H9 (cell line): ENCODE results near the gene ARMC9. TPM values are rescaled to one million over a fixed set of nuclear protein-coding genes. Genes with fewer than 3 reads are reported as not detected.

Experiments used
- DNase-seq: peaks from one replicate; pipeline ENCODE4 v3.0.0-alpha.2; 2017
- H2AFZ ChIP-seq: one replicate; pipeline ENCODE4 v1.6.1; 2013; ENCODE audit warnings: mild to moderate bottlenecking, low read length, control low read depth, moderate library complexity
- H2AK5ac ChIP-seq: 2 replicates; pipeline ENCODE4 v1.6.1; 2013; ENCODE audit warnings: low read length, control low read depth, mixed read lengths; ENCODE audit not compliant: insufficient read length
- H2BK120ac ChIP-seq: one replicate; pipeline ENCODE4 v1.6.1; 2013; ENCODE audit warnings: low read depth, mild to moderate bottlenecking, low read length, control low read depth, inconsistent platforms; ENCODE audit not compliant: poor library complexity, severe bottlenecking
- H2BK12ac ChIP-seq: 2 replicates; pipeline ENCODE4 v1.6.1; 2013; ENCODE audit warnings: low read length, control low read depth, mixed read lengths, low read depth; ENCODE audit not compliant: insufficient read length
- H2BK15ac ChIP-seq: 2 replicates; pipeline ENCODE4 v1.6.1; 2013; ENCODE audit warnings: low read depth, low read length, control low read depth
- H2BK20ac ChIP-seq: one replicate; pipeline ENCODE4 v1.6.1; 2013; ENCODE audit warnings: low read depth, mild to moderate bottlenecking, low read length, control low read depth, inconsistent platforms; ENCODE audit not compliant: poor library complexity, severe bottlenecking
- H2BK5ac ChIP-seq: 2 replicates; pipeline ENCODE4 v1.6.1; 2013; ENCODE audit warnings: low read length, control low read depth, mixed read lengths; ENCODE audit not compliant: insufficient read length
- H3K14ac ChIP-seq: 2 replicates; pipeline ENCODE4 v1.6.1; 2013; ENCODE audit warnings: low read length, control low read depth; ENCODE audit not compliant: insufficient read depth
- H3K18ac ChIP-seq: 2 replicates; pipeline ENCODE4 v1.6.1; 2013; ENCODE audit warnings: low read depth, mild to moderate bottlenecking, mixed read lengths, low read length, control low read depth; ENCODE audit not compliant: insufficient read length
- H3K23ac ChIP-seq: 2 replicates; pipeline ENCODE4 v1.6.1; 2013; ENCODE audit warnings: low read length, control low read depth, mixed read lengths, low read depth; ENCODE audit not compliant: insufficient read length
- H3K23me2 ChIP-seq: 2 replicates; pipeline ENCODE4 v1.6.1; 2013; ENCODE audit warnings: low read depth, mild to moderate bottlenecking, mixed read lengths, low read length, control low read depth; ENCODE audit not compliant: insufficient read length, poor library complexity, severe bottlenecking
- H3K27ac ChIP-seq: 2 replicates; pipeline ENCODE4 v1.5.1; 2013; ENCODE audit warnings: low read length, control low read depth, mixed read lengths, low read depth; ENCODE audit not compliant: insufficient read length
- H3K27me3 ChIP-seq: 2 replicates; pipeline ENCODE4 v1.6.1; 2013; ENCODE audit warnings: low read length, control low read depth, inconsistent platforms; ENCODE audit not compliant: insufficient read depth
- H3K4ac ChIP-seq: 2 replicates; pipeline ENCODE4 v1.6.1; 2013; ENCODE audit warnings: low read depth, mild to moderate bottlenecking, control low read depth, inconsistent platforms, low read length, moderate library complexity
- H3K4me1 ChIP-seq: 2 replicates; pipeline ENCODE4 v1.6.1; 2013; ENCODE audit warnings: low read length, control low read depth, inconsistent platforms; ENCODE audit not compliant: insufficient read depth
- H3K4me2 ChIP-seq: 2 replicates; pipeline ENCODE4 v1.6.1; 2013; ENCODE audit warnings: low read length, control low read depth, mixed read lengths; ENCODE audit not compliant: insufficient read length, insufficient read depth
- H3K56ac ChIP-seq: 2 replicates; pipeline ENCODE4 v1.6.1; 2013; ENCODE audit warnings: low read depth, mild to moderate bottlenecking, mixed read lengths, low read length, control low read depth; ENCODE audit not compliant: insufficient read length
- H3K79me1 ChIP-seq: 2 replicates; pipeline ENCODE4 v1.6.1; 2013; ENCODE audit warnings: low read depth, mild to moderate bottlenecking, moderate library complexity, low read length, control low read depth, inconsistent platforms; ENCODE audit not compliant: insufficient read depth, poor library complexity, severe bottlenecking
- H3K79me2 ChIP-seq: 2 replicates; pipeline ENCODE4 v1.6.1; 2013; ENCODE audit warnings: low read length, control low read depth, inconsistent platforms; ENCODE audit not compliant: insufficient read depth
- H3K9ac ChIP-seq: 2 replicates; pipeline ENCODE4 v1.6.1; 2013; ENCODE audit warnings: low read length, control low read depth, mixed read lengths; ENCODE audit not compliant: insufficient read length; ENCODE audit errors: extremely low read depth
- H3K9me3 ChIP-seq: one replicate; pipeline ENCODE4 v1.6.1; 2013; ENCODE audit warnings: low read depth, low read length, inconsistent platforms; ENCODE audit not compliant: control insufficient read depth
- H3T11ph ChIP-seq: one replicate; pipeline ENCODE4 v1.6.1; 2013; ENCODE audit warnings: mild to moderate bottlenecking, low read length, control low read depth, inconsistent platforms
- H4K20me1 ChIP-seq: one replicate; pipeline ENCODE4 v1.6.1; 2013; ENCODE audit not compliant: control insufficient read depth, insufficient read length, insufficient read depth
- H4K5ac ChIP-seq: 2 replicates; pipeline ENCODE4 v1.6.1; 2013; ENCODE audit warnings: low read depth, mild to moderate bottlenecking, mixed read lengths, low read length, control low read depth; ENCODE audit not compliant: insufficient read length
- H4K8ac ChIP-seq: replicated peaks from 2 replicates; pipeline ENCODE4 v1.6.1; 2013; ENCODE audit warnings: low read length, control low read depth, mixed read lengths, low read depth; ENCODE audit not compliant: insufficient read length
- H4K91ac ChIP-seq: 2 replicates; pipeline ENCODE4 v1.6.1; 2013; ENCODE audit warnings: low read depth, mild to moderate bottlenecking, moderate library complexity, mixed read lengths, low read length, control low read depth; ENCODE audit not compliant: insufficient read length
- H3K27ac Mint-ChIP-seq, 3 experiments: 2 replicates in 2 of 3; 3 replicates in 1 of 3; pipeline ENCODE4 v1.8.0; 2020 to 2021; ENCODE audit warnings: mixed read lengths in 3 of 3, mild to moderate bottlenecking in 1 of 3, moderate library complexity in 1 of 3
- H3K27me3 Mint-ChIP-seq: 2 replicates; pipeline ENCODE4 v1.8.0; 2021; ENCODE audit warnings: low read depth, mild to moderate bottlenecking, moderate library complexity, mixed read lengths
- H3K36me3 Mint-ChIP-seq, 3 experiments: 2 replicates in 2 of 3; 3 replicates in 1 of 3; pipeline ENCODE4 v1.8.0; 2020 to 2021; ENCODE audit warnings: low read depth in 3 of 3, mixed read lengths in 3 of 3; ENCODE audit not compliant: insufficient read depth in 1 of 3
- H3K4me1 Mint-ChIP-seq, 2 experiments: 2 replicates each; pipeline ENCODE4 v1.8.0; 2020; ENCODE audit warnings: mixed read lengths in 2 of 2
- H3K4me3 Mint-ChIP-seq, 2 experiments: 2 replicates in 1 of 2; 3 replicates in 1 of 2; pipeline ENCODE4 v1.8.0; 2020 to 2021; ENCODE audit warnings: mild to moderate bottlenecking in 2 of 2, mixed read lengths in 2 of 2, moderate library complexity in 1 of 2
- H3K9me3 Mint-ChIP-seq, 2 experiments: 2 replicates in 1 of 2; 3 replicates in 1 of 2; pipeline ENCODE4 v1.8.0; 2020; ENCODE audit warnings: mild to moderate bottlenecking in 2 of 2, mixed read lengths in 2 of 2, moderate library complexity in 1 of 2
- CTCF ChIP-seq: fragments of 200-600 bp; sonication (generic); conservative IDR thresholded peaks from 3 replicates; pipeline ENCODE4 v1.8.0; 2021; ENCODE audit warnings: antibody characterized with exemption, mild to moderate bottlenecking
- WGBS: extraction: QIAGEN DNeasy Blood & Tissue Kit; methylation state at CpG from one replicate; pipeline ENCODE4 v1.1.7; 2013; ENCODE audit warnings: missing lambda C conversion rate, low lambda C conversion rate, mixed read lengths; ENCODE audit not compliant: insufficient read length; ENCODE audit errors: extremely low coverage; 5-methylcytosine and 5-hydroxymethylcytosine counted together
- total RNA-seq: library from RNA; stranded (reverse); gene quantifications from 2 replicates; pipeline ENCODE4 v1.2.1, GENCODE V29; 2021

Gene ARMC9
- total RNA-seq, 1 experiment from 2014 or later: 37.6 TPM

GRCh38 chr2:231337807-231338759 is 139.7 kb downstream of the ARMC9 start:
- no peak overlapping the region for H3T11ph ChIP-seq
- H3K4me2 ChIP-seq: no peak overlapping the region
- H3K27ac ChIP-seq: no peak overlapping the region
- no peak overlapping the region for H3K56ac ChIP-seq
- H4K20me1 ChIP-seq: no peaks in the 10 kb centered on the region
- no peaks in the 10 kb centered on the region for H3K9me3 ChIP-seq
- H3K18ac ChIP-seq: no peak overlapping the region
- H2AK5ac ChIP-seq: no peak overlapping the region
- H4K5ac ChIP-seq: no peak overlapping the region
- no peaks in the 10 kb centered on the region for H3K79me2 ChIP-seq
- H2BK12ac ChIP-seq: no peak overlapping the region
- no peak overlapping the region for H4K91ac ChIP-seq
- H3K4ac ChIP-seq: no peak overlapping the region
- H4K8ac ChIP-seq: no peak overlapping the region
- no peaks in the 10 kb centered on the region for H3K27me3 ChIP-seq
- no peak overlapping the region for H2BK20ac ChIP-seq
- H3K79me1 ChIP-seq: no peaks in the 10 kb centered on the region
- H3K4me1 ChIP-seq: no peaks in the 10 kb centered on the region; the same call in 1 of the 2 replicates
- H2AFZ ChIP-seq: no peak overlapping the region
- WGBS: no CpG with 5 or more reads among the region's 18 CpGs
- H3K9ac ChIP-seq: no peak overlapping the region
- no peak overlapping the region for H3K14ac ChIP-seq
- Mint-ChIP-seq H3K9me3 (no peaks in the 10 kb centered on the region), H3K4me3 (no peak overlapping the region), H3K36me3 (peaks cover 4 to 9% (median 8%) of the 10 kb centered on the region in 3 experiments; a peak in 6 of 7 replicates), H3K27me3 (no peaks in the 10 kb centered on the region; the same call in 1 of the 2 replicates), H3K27ac (no peak overlapping the region; a peak in 1 of 7 replicates), H3K4me1 (peaks cover 17 to 21% of the 10 kb centered on the region in 2 experiments)
- TF ChIP-seq CTCF: no peak
- no peaks in the 10 kb centered on the region for H3K23me2 ChIP-seq
- no peak overlapping the region for H2BK15ac ChIP-seq
- H2BK5ac ChIP-seq: no peak overlapping the region
- DNase-seq: no peak
- no peak overlapping the region for H3K23ac ChIP-seq
- H2BK120ac ChIP-seq: no peak overlapping the region
